IPS-15b (cell line): ENCODE results near the gene OXTR.

Experiments
- H3K27me3 ChIP-seq: one replicate; pipeline ENCODE4 v1.6.1; 2013; ENCODE audit warnings: low read length; ENCODE audit not compliant: control insufficient read depth, insufficient read depth
- H3K36me3 ChIP-seq: one replicate; pipeline ENCODE4 v1.6.1; 2013; ENCODE audit warnings: low read length; ENCODE audit not compliant: control insufficient read depth, insufficient read depth
- H3K4me1 ChIP-seq: one replicate; pipeline ENCODE4 v1.6.1; 2013; ENCODE audit warnings: mild to moderate bottlenecking, low read length; ENCODE audit not compliant: control insufficient read depth, insufficient read depth
- H3K4me3 ChIP-seq: one replicate; pipeline ENCODE4 v1.5.1; 2013; ENCODE audit warnings: low read depth, low read length
- H3K9ac ChIP-seq: one replicate; pipeline ENCODE4 v1.6.1; 2013; ENCODE audit warnings: low read depth, mild to moderate bottlenecking, low read length
- H3K9me3 ChIP-seq: one replicate; pipeline ENCODE4 v1.6.1; 2013; ENCODE audit warnings: mild to moderate bottlenecking, low read length; ENCODE audit not compliant: control insufficient read depth, insufficient read depth

The OXTR gene

DNA sequence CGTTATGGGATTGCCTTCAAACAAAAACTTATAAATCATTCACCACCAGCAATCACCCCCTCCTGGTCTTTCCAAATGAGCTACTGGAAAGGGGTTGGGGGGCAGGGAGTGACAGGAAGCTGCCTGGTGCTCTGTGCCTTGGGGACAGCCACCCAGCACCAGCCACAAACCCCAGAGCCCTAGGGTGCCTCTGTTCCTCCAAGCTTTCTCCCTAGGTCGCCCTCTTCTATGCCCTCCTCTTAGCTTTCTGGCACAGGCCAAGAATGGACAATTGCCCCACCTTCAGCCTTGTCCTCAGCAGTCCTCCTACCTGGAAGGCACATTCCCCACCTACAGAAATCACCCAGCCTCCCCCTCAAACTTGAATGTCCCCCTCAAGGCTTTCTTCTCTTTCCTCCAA is 3.3 kb downstream of the OXTR start:
- Histone ChIP-seq H3K4me3 (no peak overlapping the region), H3K9ac (no peak overlapping the region), H3K36me3 (no peaks in the 10 kb centered on the region), H3K27me3 (peaks cover 57% of the 10 kb centered on the region), H3K9me3 (no peaks in the 10 kb centered on the region), H3K4me1 (peaks cover 8% of the 10 kb centered on the region)

DNA sequence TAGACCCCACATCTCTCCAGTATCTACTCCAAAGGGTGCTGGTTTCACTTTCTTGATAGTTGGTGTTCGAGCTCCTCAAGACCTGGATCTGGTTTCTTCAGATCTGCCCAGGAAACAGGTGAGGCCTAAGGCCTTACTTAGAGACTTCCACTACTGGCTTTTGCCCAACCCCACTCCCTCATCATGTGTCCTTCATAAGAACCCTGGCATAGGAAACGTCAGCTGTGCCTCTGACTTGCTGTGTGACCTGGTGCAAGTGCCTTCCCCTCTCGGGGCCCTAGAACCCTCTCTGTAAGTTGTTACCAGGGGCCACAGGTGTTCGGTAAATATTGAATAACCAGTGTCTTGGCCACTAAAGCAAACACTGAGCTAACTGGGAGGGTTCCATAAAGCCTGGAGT is 3.9 kb downstream of the OXTR start:
- no peak overlapping the region for H3K4me3 ChIP-seq
- no peaks in the 10 kb centered on the region for H3K36me3 ChIP-seq
- H3K9ac ChIP-seq: no peak overlapping the region
- peaks cover 2% of the 10 kb centered on the region for H3K4me1 ChIP-seq
- H3K9me3 ChIP-seq: no peaks in the 10 kb centered on the region
- H3K27me3 ChIP-seq: peaks cover 57% of the 10 kb centered on the region

DNA sequence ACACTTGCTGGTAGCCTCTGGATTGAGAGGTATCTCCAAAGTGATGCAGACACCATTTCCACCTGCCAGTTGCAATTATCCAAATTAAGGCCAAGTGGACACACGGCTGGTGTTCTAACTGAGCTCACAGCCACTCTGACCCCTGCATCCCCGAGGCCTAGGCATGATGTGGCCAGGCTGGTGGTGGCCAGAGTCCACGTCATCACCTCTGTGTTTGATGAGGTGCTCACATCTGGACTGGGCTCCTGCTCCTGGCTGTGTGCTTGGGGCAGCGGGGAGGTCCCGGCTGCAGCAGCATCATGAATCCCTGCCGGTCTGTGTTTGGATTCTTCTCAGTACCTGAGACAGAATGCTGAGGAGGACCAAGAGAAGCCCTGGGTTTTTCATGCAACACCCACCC is 4.9 kb downstream of the OXTR start:
- Histone ChIP-seq H3K36me3 (no peaks in the 10 kb centered on the region), H3K9me3 (no peaks in the 10 kb centered on the region), H3K4me1 (peaks cover under 1% of the 10 kb centered on the region), H3K27me3 (peaks cover 47% of the 10 kb centered on the region), H3K4me3 (no peak overlapping the region), H3K9ac (no peak overlapping the region)

DNA sequence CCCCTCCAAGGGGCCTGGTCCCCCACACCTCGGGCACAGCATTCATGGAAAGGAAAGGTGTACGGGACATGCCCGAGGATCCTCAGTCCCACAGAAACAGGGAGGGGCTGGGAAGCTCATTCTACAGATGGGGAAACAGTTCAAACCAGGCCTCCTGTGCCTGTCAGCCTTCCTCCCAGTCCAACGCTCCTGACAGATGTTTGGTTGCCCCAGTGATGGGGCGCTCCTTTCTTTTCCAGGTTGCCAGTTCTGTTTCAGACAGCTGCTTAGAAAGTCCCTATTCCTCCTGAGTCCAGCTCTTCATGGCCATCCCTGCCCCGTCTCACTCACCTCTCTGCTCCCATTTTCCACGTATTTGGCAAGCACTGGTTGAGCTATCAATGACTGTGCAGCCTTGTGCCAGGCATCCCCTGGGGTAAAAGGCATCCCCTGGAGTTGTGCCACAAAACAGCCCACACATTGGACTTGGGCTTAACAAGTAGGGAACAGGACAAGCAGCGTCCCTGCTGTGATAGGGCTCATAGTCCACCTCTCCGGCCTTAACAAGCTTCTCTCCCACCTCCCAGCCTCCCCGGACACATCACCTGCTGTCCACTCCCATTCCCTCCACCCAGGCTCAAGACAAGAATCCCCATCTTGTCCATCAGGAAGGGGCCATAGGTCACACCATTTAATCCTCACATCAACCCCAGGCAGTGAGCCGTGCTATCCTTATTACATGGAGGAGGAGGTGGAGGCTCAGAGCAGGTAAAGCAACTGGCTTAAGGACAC is 6.6 kb downstream of the OXTR start:
- H3K4me1 ChIP-seq: no peaks in the 10 kb centered on the region
- H3K27me3 ChIP-seq: peaks cover 32% of the 10 kb centered on the region
- no peak overlapping the region for H3K9ac ChIP-seq
- H3K36me3 ChIP-seq: no peaks in the 10 kb centered on the region
- H3K4me3 ChIP-seq: no peak overlapping the region
- H3K9me3 ChIP-seq: no peaks in the 10 kb centered on the region

- Histone ChIP-seq H3K9ac (no peak overlapping the region), H3K4me1 (no peaks in the 10 kb centered on the region), H3K36me3 (no peaks in the 10 kb centered on the region), H3K4me3 (no peak overlapping the region), H3K27me3 (peaks cover 23% of the 10 kb centered on the region), H3K9me3 (no peaks in the 10 kb centered on the region)
Measured at GRCh38 chr3:8761866-8762265, 7.5 kb downstream of the OXTR start.

- no peaks in the 10 kb centered on the region for H3K4me1 ChIP-seq
- no peaks in the 10 kb centered on the region for H3K36me3 ChIP-seq
- H3K9ac ChIP-seq: no peak overlapping the region
- no peaks in the 10 kb centered on the region for H3K9me3 ChIP-seq
- peaks cover 9% of the 10 kb centered on the region for H3K27me3 ChIP-seq
- no peak overlapping the region for H3K4me3 ChIP-seq
Measured at GRCh38 chr3:8760506-8760905, 8.9 kb downstream of the OXTR start.

DNA sequence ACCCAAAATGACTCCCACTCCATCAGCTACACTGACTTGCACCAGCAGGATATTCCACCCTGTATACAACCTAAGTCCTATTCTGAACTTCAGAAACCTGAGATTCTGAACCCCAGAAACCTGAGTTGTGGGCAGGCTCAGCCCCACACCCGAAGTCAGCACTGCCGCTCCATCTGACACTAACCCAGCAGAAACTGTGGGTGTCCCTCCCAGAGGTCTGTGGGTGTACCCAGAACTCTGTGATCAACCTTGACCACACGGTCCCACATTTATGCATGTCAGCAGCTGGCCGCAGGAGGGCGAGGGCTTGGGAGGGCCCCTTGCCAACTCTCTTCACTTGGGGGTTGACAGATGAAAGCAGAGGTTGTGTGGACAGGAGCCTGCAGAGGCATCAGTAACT is 9.3 kb downstream of the OXTR start:
- peaks cover 6% of the 10 kb centered on the region for H3K27me3 ChIP-seq
- H3K9me3 ChIP-seq: no peaks in the 10 kb centered on the region
- H3K36me3 ChIP-seq: no peaks in the 10 kb centered on the region

DNA sequence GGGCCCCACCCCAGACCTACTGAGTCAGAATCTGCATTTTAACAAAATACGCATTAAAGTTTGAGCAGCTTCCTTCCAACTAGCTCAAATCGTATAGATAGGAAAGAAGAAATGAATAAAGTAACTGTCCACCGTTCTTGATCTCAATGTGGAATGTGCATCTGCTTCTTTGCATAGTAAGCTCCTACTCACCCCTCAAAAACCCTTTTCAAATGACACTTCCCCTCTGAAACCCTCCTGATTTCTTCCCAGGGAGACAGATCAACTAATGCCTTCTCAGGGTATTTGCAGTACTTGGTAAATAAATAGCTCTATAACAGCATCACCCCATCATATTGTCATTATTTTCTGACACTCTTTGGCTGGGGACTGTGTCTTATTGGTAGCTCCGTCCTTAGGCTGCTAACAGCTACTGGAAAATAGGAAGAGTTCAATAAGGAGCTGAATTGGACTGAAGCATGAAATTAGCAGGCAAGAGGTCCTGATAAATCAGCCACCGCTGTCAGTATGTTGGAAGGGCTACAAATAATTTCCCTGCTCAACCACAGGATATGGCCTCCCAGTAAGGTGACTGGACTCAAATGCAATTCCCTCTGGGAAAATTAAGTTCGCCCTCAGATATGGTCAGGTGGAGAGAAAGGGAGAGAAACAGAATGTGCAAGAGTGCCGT is 10.2 kb downstream of the OXTR start:
- Histone ChIP-seq H3K4me3 (no peak overlapping the region), H3K27me3 (peaks cover 2% of the 10 kb centered on the region), H3K36me3 (no peaks in the 10 kb centered on the region), H3K9ac (no peak overlapping the region), H3K4me1 (no peaks in the 10 kb centered on the region), H3K9me3 (no peaks in the 10 kb centered on the region)

More for the DNA sequence above, 9.3 kb downstream of the OXTR start:
- no peaks in the 10 kb centered on the region for H3K4me1 ChIP-seq
- H3K4me3 ChIP-seq: no peak overlapping the region
- no peak overlapping the region for H3K9ac ChIP-seq

DNA sequence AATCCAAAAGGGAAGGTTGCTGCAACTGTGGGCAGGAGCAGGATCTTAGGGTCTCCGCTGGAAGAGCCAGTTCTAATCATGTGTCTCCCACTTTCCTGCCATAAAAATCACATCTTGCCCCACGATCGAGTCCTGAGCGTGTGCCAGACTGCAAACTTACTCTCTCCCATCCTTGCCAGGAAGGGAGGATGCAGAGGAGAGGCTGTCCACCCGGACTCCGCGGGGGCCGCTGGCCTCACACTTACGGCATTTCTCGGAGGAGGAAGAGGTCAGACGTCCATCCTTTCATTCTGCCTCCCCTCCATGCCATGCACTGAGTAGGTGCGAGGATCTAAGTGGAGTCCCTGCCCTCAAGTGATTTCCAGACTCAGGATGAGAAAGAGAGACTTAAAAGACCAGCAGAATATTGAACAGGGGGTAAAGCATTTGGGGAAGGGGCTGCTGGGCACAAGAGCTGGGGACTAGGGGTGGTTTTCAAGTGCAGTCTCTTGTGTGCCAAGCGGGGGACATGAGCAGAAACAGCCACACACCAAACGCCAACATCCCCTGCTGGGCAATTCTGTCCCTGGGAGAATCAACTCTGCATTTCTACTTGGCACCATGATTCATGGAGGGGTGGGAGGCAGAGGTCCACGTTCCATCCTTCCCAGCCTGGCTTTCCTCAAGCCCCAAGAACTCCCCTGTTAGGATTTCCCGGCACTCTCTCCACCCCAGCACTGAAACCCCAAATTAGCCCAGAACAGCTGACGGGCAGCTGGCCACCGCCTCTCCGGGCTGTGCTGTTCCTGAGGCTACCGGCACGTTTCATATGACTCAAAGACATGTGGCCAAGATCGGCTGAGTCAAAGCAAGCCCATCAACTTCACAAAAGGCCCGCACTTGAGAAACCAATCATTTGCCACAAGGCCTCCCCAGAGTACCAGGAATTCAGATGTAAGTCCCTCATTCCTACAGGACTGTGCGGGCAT is 11.6 kb downstream of the OXTR start:
- no peaks in the 10 kb centered on the region for H3K9me3 ChIP-seq
- no peak overlapping the region for H3K9ac ChIP-seq
- no peaks in the 10 kb centered on the region for H3K4me1 ChIP-seq
- no peaks in the 10 kb centered on the region for H3K36me3 ChIP-seq
- no peaks in the 10 kb centered on the region for H3K27me3 ChIP-seq
- no peak overlapping the region for H3K4me3 ChIP-seq

DNA sequence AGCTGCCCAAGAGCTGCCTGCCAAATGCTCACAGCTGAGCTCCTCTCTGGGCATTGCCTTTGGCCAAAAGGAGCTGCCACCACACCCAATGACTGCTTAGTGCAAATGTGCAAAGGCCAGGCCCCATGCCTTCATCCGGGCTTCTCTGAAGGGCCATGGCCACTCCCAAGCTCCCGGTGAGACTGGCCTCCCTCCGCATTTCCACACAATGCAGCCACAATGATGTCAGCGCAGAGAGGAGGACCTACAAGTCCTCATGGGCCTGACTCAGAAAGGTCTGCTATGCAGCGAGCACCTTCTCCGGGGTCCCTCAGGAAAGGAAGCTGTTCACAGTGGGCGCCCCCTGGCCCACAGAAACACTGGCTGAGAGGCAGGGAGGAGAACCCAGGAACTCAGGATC is 12.7 kb downstream of the OXTR start:
- Histone ChIP-seq H3K36me3 (no peaks in the 10 kb centered on the region), H3K4me3 (no peak overlapping the region), H3K9me3 (no peaks in the 10 kb centered on the region), H3K9ac (no peak overlapping the region), H3K4me1 (no peaks in the 10 kb centered on the region), H3K27me3 (no peaks in the 10 kb centered on the region)

GRCh38 chr3:8755564-8756237 is 13.7 kb downstream of the OXTR start:
- Histone ChIP-seq H3K36me3 (no peaks in the 10 kb centered on the region), H3K4me1 (no peaks in the 10 kb centered on the region), H3K4me3 (no peak overlapping the region), H3K27me3 (no peaks in the 10 kb centered on the region), H3K9ac (no peak overlapping the region), H3K9me3 (no peaks in the 10 kb centered on the region)
